Measurements from ENCODE around the gene JOSD2.

- no peak for TF ChIP-seq POLR2A (IDR thresholded peaks at IDR 0.05)
- no peak for TF ChIP-seq CTCF (IDR thresholded peaks at IDR 0.05)
These were observed 44.7 kb upstream of the JOSD2 start for GRCh38 chr19:50555450-50556281.
